Measurements from ENCODE around the gene METTL2B. TPM values are rescaled to one million over a fixed set of nuclear protein-coding genes. Genes with fewer than 3 reads are reported as not detected.
"Not testable (repeated sequence)": the region's sequence is repeated elsewhere in the genome, so short reads cannot be mapped to it uniquely, and the experiment has no call there.

Gene METTL2B
- total and polyA plus RNA-seq, 3 donors from 2014 or later = 20.0 to 27.1 (median 26.7) TPM

DNA sequence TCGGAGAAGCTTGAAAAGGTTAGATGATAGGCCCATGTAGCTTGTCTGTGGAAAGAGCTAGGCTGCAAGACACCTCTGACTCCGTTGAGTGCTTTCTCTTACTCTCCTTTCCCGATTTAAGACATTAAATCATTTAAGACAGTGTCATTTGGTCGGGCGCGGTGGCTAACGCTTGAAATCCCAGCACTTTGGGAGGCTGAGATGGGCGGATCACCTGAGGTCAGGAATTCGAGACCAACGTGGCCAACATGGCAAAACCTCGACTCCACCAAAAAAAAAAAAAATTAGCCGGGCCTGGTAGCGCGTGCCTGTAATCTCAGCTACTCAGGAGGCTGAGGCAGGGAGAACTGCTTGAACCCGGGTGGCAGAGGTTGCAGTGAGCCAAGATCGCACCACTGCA is 52.6 kb downstream of the METTL2B start:
- H3K4me1 ChIP-seq; H3K36me3 ChIP-seq (ENCODE audit: low read depth, missing control alignments); DNase-seq; H3K4me3 ChIP-seq; intact Hi-C loops (cut with DNase I; ENCODE audit: low total_unique reads); H3K9me3 ChIP-seq; H3K27me3 ChIP-seq: not testable (repeated sequence)
- WGBS, 2 donors = 59 to 78% methylated on average over 16 of the region's 16 CpGs
- peak overlapping the region in 1 of 2 donors; percentile 99 for H3K27ac ChIP-seq

DNA sequence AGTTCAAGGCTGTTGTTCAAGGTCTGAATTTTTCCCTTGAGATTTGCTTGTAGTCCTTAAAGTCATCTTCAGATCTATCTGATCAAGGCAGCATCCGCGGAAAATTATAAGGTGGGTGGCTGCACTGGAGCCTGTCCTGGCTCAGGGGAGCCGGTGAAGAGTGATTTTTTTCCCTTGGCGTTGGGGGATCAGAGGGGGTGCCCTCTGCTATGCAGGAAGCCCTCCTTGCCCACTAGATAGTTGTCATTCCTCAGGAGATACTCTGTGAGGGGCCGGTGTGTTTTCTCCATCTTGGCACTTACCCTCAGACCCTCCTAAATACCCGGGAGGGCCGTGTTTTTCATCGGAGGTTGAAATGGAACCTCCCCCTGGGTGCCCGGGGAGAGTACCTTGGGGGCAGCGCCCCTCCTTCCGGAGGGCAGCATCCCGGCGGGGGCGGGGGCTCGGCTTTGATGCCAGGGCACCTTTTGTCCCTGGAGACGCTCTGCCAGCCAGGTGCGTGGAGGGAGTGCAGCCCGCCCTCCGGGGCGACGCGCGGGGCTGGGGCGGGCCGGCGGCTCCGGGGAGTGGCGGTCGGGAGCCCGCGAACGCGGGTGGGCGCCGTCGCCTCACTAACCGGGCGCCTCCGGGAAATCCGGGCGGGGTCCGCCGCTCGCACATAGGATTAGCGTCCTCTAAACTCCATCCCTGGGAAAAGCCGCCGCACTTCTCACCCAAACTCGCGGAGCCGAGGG is 53.7 kb downstream of the METTL2B start:
- intact Hi-C loops (cut with DNase I; ENCODE audit: low total_unique reads); H3K36me3 ChIP-seq (ENCODE audit: low read depth, missing control alignments); DNase-seq; H3K4me1 ChIP-seq; H3K9me3 ChIP-seq; H3K27me3 ChIP-seq: not testable (repeated sequence)
- Histone ChIP-seq H3K4me3 (peak overlapping the region; percentile 86 to 93), H3K27ac (peak overlapping the region; percentile 98 to 99)
- WGBS, 2 donors = 2 to 3% methylated on average over 7 to 14 of the region's 50 CpGs

DNA sequence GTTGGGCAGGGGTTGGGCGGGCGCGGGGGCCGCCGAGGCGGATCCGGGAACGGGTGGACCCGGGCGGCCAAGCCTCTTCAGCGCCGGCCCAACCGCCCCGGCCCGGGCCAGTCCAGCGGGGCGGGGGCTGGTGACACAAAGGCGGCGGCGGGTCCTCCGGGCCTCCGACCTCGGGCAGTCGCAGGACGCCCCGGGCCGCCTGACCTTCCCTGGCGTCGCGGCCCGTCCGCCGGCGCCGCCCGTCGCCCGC is 54.2 kb downstream of the METTL2B start:
- H3K4me1 ChIP-seq = peaks cover 6% of the 10 kb centered on the region
- H3K36me3 ChIP-seq (ENCODE audit: low read depth, missing control alignments) = no peaks in the 10 kb centered on the region
- no peak for DNase-seq
- TF ChIP-seq, protein P1, sequence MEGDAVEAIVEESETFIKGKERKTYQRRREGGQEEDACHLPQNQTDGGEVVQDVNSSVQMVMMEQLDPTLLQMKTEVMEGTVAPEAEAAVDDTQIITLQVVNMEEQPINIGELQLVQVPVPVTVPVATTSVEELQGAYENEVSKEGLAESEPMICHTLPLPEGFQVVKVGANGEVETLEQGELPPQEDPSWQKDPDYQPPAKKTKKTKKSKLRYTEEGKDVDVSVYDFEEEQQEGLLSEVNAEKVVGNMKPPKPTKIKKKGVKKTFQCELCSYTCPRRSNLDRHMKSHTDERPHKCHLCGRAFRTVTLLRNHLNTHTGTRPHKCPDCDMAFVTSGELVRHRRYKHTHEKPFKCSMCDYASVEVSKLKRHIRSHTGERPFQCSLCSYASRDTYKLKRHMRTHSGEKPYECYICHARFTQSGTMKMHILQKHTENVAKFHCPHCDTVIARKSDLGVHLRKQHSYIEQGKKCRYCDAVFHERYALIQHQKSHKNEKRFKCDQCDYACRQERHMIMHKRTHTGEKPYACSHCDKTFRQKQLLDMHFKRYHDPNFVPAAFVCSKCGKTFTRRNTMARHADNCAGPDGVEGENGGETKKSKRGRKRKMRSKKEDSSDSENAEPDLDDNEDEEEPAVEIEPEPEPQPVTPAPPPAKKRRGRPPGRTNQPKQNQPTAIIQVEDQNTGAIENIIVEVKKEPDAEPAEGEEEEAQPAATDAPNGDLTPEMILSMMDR (IDR thresholded peaks at IDR 0.05) = no peak
- no peak for TF ChIP-seq POLR2A (IDR thresholded peaks at IDR 0.05)
- intact Hi-C loops (cut with DNase I; ENCODE audit: low total_unique reads) = no loop called here
- no peaks in the 10 kb centered on the region for H3K9me3 ChIP-seq
- no peaks in the 10 kb centered on the region for H3K27me3 ChIP-seq
- H3K27ac ChIP-seq = peak overlapping the region; percentile 98 to 99
- H3K4me3 ChIP-seq = peak overlapping the region; percentile 86 to 93
- WGBS, 2 donors = 0% methylated on average over 8 of the region's 38 CpGs; no CpG with 5 or more reads in 1 of the 2 donors

DNA sequence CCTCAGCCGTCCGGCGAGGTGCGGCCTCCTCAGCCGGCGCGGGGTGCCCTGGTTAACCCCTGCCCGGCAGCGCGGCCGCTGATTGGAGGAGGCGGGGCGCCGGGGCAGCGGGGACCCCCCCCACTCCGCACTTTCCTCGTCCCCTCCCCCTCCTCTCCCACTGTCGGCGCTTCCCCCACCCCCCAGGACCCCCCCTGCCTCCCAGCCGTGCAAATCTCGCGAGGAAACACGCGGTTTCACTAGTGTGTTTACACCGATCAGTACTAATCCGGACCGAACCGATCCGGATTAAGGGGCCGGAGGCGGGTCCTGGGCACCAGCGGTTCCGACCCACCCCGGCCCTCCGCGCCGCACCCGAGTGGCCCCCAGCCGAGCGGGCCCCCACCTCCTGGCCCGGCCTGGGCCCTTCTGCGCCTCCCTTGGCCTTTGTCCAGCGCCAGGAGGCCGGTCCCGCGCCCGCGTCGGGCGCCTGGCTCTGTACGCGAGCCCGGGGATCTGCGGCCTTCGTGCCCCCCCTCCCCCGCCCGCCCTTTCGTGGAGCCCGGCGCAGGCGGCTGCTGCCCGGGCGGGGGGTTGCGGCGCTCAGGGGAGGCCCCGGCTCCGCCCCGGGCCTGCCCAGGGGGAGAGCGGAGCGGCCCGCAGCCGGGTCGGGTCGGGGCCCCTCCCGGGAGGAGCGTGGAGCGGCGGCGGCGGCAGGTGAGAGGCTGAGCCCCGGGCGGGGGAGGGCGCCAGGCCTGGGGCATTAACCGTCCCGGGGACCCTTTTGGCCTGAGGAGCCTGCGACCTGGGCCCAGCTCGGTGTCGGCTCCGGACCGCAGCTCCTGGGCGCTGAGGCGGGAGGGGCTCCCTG is 54.8 kb downstream of the METTL2B start:
- H3K36me3 ChIP-seq (ENCODE audit: low read depth, missing control alignments); intact Hi-C loops (cut with DNase I; ENCODE audit: low total_unique reads); H3K27me3 ChIP-seq; H3K4me1 ChIP-seq; H3K9me3 ChIP-seq: not testable (repeated sequence)
- H3K4me3 ChIP-seq = peak overlapping the region; percentile 86 to 93
- 0% methylated on average over 47 of the region's 92 CpGs; no CpG with 5 or more reads in 1 of the 2 donors for WGBS, 2 donors
- peak overlapping the region; percentile 98 to 99 for H3K27ac ChIP-seq
- DNase-seq = peak; percentile 86

DNA sequence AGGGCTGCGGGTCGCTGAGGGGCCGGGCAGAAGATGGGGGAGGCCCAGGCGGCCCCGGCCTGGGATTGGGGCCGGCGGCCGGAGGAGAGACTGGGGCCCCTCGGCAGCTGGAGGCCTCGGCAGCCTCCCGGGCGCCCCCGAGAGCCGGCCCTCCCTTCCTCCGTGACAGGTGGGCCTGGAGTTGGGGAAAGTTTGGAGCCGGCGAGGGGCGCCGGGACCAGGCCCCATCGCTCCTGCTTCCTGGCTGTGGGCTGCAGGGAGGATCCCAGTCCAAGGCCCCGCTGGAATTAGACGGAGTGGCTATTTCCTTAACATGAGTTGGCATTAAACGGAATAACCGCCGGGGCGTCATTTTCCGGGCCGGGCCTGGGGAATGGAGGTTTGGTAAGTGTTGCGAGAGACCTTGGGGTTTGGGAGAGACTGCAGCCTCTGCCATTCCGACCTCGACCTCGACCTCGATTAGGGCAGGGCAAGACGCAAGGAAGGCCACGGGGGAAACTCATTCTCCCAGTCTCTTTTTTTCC is 55.5 kb downstream of the METTL2B start:
- H3K27me3 ChIP-seq; H3K36me3 ChIP-seq (ENCODE audit: low read depth, missing control alignments); H3K9me3 ChIP-seq; intact Hi-C loops (cut with DNase I; ENCODE audit: low total_unique reads); H3K4me1 ChIP-seq: not testable (repeated sequence)
- DNase-seq = peak; percentile 59
- peak overlapping the region; percentile 98 to 99 for H3K27ac ChIP-seq
- H3K4me3 ChIP-seq = peak overlapping the region; percentile 86 to 93
- WGBS, 2 donors = 0% methylated on average over 14 to 16 of the region's 35 CpGs

DNA sequence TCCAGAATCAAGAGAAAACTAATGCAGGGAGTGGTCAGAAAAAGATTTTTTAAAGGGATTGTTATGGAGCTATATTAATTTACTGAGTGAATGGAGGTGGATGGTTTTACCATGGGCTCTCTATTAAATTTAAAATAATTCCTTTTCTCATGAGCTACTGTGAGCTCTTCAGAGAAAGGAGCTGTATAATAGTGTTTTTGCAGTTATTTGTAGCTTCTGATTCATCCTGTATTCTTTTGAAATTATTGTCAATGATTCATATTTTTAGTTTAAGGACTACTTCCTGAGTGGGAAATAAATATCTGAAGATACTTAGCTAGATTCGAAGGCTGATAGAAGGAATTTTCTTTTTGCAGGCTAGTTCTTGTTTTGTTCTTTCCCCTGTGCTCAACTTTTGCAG is 56.4 kb downstream of the METTL2B start:
- H3K36me3 ChIP-seq (ENCODE audit: low read depth, missing control alignments); H3K4me3 ChIP-seq; intact Hi-C loops (cut with DNase I; ENCODE audit: low total_unique reads); H3K4me1 ChIP-seq; H3K27me3 ChIP-seq; H3K9me3 ChIP-seq; DNase-seq; H3K27ac ChIP-seq: not testable (repeated sequence)
- WGBS, 2 donors = 15 to 30% methylated on average over 1 of the region's 1 CpG

DNA sequence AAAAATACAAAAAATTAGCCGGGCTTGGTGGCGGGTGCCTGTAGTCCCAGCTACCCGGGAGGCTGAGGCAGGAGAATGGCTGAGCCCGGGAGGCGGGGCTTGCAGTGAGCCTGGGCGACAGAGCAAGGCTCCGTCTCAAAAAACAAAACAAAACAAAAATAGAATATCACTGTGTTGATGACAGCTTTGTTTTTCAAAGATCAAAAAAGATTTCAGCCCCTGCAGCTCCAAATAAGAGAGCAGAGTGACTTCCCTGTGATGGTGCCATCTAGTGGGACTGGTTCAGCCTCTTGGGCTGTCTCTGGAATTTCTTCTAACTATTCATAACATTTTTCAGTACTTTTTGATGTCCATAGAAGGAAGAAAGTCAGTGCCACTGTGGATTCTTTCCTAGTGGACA is 60.9 kb downstream of the METTL2B start:
- H3K27ac ChIP-seq; H3K36me3 ChIP-seq (ENCODE audit: low read depth, missing control alignments); intact Hi-C loops (cut with DNase I; ENCODE audit: low total_unique reads); H3K4me3 ChIP-seq; DNase-seq; H3K9me3 ChIP-seq; H3K4me1 ChIP-seq; H3K27me3 ChIP-seq: not testable (repeated sequence)
- 53 to 54% methylated on average over 7 of the region's 7 CpGs for WGBS, 2 donors

DNA sequence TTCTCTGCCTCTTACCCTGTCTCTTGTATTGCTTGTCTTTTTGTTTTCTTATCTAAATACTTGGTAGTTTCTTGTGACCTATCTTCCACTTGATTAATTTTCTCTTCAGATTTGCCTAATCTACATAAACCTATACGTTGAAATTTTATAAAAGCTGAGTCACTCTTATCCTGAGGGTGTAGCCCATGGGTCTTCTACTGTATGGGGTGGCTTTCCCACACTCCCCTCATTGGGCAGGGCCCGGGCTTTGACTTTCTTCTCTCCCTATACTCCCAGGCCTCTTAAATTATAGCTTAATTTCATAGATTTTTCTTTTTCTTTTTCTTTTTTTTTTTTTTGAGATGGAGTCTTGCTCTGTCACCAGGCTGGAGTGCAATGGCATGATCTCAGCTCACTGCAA is 66.0 kb downstream of the METTL2B start:
- H3K4me1 ChIP-seq; H3K36me3 ChIP-seq (ENCODE audit: low read depth, missing control alignments); H3K27ac ChIP-seq; DNase-seq; H3K27me3 ChIP-seq; H3K9me3 ChIP-seq; intact Hi-C loops (cut with DNase I; ENCODE audit: low total_unique reads); H3K4me3 ChIP-seq: not testable (repeated sequence)
- 83 to 84% methylated on average over 2 of the region's 2 CpGs for WGBS, 2 donors

DNA sequence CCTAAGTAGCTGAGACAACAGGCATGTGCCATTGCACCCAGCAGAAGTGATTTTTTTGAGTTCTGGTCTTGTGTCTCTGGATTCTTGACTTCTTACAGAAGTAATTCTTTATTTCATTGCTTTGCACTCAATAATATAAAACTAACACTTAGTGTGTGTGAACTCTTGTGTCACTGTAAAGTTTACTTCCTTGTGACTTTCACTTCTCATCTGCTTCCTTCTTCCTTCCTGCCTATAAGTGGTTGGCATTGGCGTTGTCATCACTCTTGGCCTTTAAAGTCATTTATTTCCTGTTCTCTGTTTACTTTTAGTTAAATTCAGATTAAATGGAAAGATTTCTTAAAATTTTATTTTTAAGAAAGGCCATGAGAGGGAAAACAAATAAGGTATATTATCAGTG is 66.8 kb downstream of the METTL2B start:
- DNase-seq; H3K27me3 ChIP-seq; H3K27ac ChIP-seq; intact Hi-C loops (cut with DNase I; ENCODE audit: low total_unique reads); H3K4me3 ChIP-seq; H3K4me1 ChIP-seq; H3K9me3 ChIP-seq; H3K36me3 ChIP-seq (ENCODE audit: low read depth, missing control alignments): not testable (repeated sequence)
- 78 to 82% methylated on average over 1 of the region's 1 CpG for WGBS, 2 donors

DNA sequence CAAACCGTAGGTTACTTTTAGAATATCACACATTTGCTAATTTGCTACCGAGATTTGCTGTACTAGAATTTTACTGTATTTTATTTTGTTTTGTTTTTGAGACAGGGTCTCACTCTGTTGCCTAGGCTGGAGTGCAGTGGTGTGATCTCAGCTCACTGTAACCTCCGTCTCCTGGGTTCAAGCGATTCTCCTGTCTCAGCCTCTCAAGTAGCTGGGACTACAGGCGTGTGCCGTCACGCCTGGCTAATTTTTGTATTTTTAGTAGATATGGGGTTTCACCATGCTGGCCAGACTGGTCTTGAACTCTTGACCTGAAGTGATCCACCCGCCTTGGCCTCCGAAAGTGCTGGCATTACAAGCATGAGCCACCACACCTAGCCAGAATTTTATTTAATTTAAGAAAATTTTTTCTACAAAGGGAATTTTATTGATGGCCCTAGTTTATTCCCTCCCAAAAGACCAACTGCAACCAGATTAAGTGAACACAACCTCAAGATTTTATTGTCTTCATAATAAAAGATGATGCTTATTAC is 69.8 kb downstream of the METTL2B start:
- H3K27me3 ChIP-seq; intact Hi-C loops (cut with DNase I; ENCODE audit: low total_unique reads); H3K27ac ChIP-seq; H3K4me3 ChIP-seq; H3K36me3 ChIP-seq (ENCODE audit: low read depth, missing control alignments); DNase-seq; H3K9me3 ChIP-seq; H3K4me1 ChIP-seq: not testable (repeated sequence)
- WGBS, 2 donors = 89 to 91% methylated on average over 9 of the region's 9 CpGs

Data from testis (tissue), 3 donors.